Mucosa of descending colon (tissue), 3 donors: Measurements from ENCODE around the gene SLC7A10. TPM values are rescaled to one million over a fixed set of nuclear protein-coding genes. Genes with fewer than 3 reads are reported as not detected.

ENCODE experiments used
- ATAC-seq: fragments of 200-7000 bp; cut with Tn5 transposase; one replicate; pipeline ENCODE4 v1.9.1; 2020; ENCODE audit warnings: mild to moderate bottlenecking, moderate library complexity
- DNase-seq, 3 donors: peaks; one replicate each; pipeline ENCODE4 v3.0.0-alpha.2; 2020
- H3K36me3 ChIP-seq: fragments of 200-600 bp; one replicate; pipeline ENCODE4 v1.8.0; 2021; ENCODE audit warnings: low read depth, mild to moderate bottlenecking
- H3K4me1 ChIP-seq: fragments of 200-600 bp; one replicate; pipeline ENCODE4 v1.8.0; 2021; ENCODE audit warnings: low read depth, mild to moderate bottlenecking
- H3K4me3 ChIP-seq: fragments of 200-600 bp; one replicate; pipeline ENCODE4 v1.8.0; 2021; ENCODE audit warnings: mild to moderate bottlenecking
- H3K9me3 ChIP-seq: fragments of 200-600 bp; one replicate; pipeline ENCODE4 v1.8.0; 2021; ENCODE audit warnings: mild to moderate bottlenecking
- intact Hi-C, 2 donors: fragments of 100-400 bp; cut with DNase I in 1 of 2; cut with micrococcal nuclease in 1 of 2; formaldehyde crosslinking; loops; one replicate each; pipeline versions ENCODE4 v1.11.0 to v1.11.1; 2022; cut with DNase I, micrococcal nuclease
- total RNA-seq, 3 donors: library from RNA; stranded (reverse); fragmentation: NEBNext Ultra II Directional in 2 of 3; extraction: Animal tissue kit (Norgen Biotek cat#: 25700) in 2 of 3; gene quantifications; one replicate each; pipeline versions ENCODE4 v1.2.1 to v1.2.4, GENCODE V29; 2021 to 2023
- TF ChIP-seq, protein P1 (sequence below): fragments of 200-600 bp; IDR thresholded peaks from one replicate; pipeline ENCODE4 v1.8.0; 2022; ENCODE audit warnings: antibody characterized with exemption, mild to moderate bottlenecking
- donor health status: DM: no; HTN: no; CAD: no; lungs with moderate emphysema.
- donor health status: DM: no; HTN: no; CAD: no.
- donor health status: DM: no; HTN: yes; CAD: no.

Gene SLC7A10
- total RNA-seq, 3 donors from 2014 or later: not detected

- intact Hi-C loops: no loop called here
- DNase-seq: peak in 2 of 3 donors; percentile 48 to 62
- Histone ChIP-seq H3K36me3 (no peaks in the 10 kb centered on the region), H3K4me3 (no peak overlapping the region), H3K9me3 (peaks cover 9% of the 10 kb centered on the region), H3K4me1 (no peaks in the 10 kb centered on the region)
- TF ChIP-seq, protein P1, sequence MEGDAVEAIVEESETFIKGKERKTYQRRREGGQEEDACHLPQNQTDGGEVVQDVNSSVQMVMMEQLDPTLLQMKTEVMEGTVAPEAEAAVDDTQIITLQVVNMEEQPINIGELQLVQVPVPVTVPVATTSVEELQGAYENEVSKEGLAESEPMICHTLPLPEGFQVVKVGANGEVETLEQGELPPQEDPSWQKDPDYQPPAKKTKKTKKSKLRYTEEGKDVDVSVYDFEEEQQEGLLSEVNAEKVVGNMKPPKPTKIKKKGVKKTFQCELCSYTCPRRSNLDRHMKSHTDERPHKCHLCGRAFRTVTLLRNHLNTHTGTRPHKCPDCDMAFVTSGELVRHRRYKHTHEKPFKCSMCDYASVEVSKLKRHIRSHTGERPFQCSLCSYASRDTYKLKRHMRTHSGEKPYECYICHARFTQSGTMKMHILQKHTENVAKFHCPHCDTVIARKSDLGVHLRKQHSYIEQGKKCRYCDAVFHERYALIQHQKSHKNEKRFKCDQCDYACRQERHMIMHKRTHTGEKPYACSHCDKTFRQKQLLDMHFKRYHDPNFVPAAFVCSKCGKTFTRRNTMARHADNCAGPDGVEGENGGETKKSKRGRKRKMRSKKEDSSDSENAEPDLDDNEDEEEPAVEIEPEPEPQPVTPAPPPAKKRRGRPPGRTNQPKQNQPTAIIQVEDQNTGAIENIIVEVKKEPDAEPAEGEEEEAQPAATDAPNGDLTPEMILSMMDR: no peak
- peak; percentile 71 for ATAC-seq
Observed at GRCh38 chr19:33248954-33249613, 23.4 kb upstream of the SLC7A10 start.

DNA sequence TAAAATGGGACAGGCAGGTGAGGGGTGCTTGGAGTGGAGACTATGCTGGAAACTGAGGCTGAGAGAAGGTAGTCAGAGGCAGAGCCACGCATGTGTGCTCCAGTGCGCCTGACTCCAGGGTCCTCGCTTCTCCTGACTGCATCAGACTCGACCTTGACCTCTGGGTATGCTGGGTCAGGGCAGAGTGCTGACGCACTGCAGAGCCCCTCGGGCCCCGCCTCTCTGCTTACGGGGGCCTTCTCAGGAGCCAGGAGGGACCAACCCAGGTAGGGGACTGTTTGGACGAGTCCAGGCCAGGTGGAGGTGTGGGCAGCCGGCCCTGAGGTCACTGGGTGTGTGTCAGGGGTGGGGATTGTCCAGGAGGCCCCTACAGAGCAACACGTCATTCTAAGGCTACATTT, 22.9 kb upstream of the SLC7A10 start:
- Histone ChIP-seq H3K36me3 (no peaks in the 10 kb centered on the region), H3K9me3 (peaks cover 9% of the 10 kb centered on the region), H3K4me1 (no peaks in the 10 kb centered on the region), H3K4me3 (no peak overlapping the region)
- TF ChIP-seq, protein P1: no peak
- intact Hi-C loops: no loop called here
- peak; percentile 11 for ATAC-seq
- peak in 1 of 3 donors; percentile 31 for DNase-seq

DNA sequence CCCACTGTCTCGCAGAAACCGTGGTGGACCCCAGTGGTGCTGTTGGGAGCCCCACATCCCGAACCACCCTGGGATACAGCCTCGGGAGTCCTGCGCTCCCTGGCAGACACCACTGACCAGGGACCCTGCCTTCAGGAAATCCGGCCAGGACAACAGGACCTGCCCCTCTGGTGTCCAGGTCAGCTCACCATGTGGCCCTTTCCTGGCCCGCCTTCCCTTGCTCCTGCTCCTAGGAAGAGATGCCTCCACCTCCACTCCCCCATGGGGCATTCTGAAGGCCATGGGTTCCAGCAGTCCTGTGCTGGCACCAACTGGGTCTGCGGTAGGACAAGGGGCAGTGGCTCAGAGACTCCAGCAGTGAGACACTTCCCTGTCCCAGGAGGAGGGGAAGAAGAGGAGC, 22.5 kb upstream of the SLC7A10 start:
- H3K36me3 ChIP-seq: no peaks in the 10 kb centered on the region
- intact Hi-C loops: no loop called here
- TF ChIP-seq, protein P1: no peak
- no peaks in the 10 kb centered on the region for H3K4me1 ChIP-seq
- DNase-seq (peak in 1 of 3 donors; percentile 45), ATAC-seq (no peak)
- no peak overlapping the region for H3K4me3 ChIP-seq
- H3K9me3 ChIP-seq: peaks cover 9% of the 10 kb centered on the region

DNA sequence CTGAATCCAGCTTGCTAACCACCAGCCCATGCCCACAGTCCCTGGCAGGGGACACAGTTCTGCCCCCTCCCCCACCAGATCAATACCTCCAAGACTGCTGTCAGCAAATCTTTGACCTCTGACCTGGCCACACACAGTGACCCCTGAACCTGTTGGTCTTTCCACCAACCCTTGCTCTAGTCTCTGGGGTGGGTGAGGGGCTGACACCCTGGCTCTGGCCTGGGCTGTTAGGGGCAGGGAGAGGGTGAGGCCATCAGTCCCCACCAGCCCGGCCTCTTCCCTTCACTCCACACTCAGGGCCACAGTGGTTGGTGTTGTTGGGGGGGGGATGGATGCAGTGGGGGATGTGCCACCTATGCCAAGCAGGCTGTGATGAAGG, 21.8 kb upstream of the SLC7A10 start:
- DNase-seq (no peak), ATAC-seq (no peak)
- H3K4me3 ChIP-seq: no peak overlapping the region
- H3K9me3 ChIP-seq: peaks cover 9% of the 10 kb centered on the region
- no peaks in the 10 kb centered on the region for H3K36me3 ChIP-seq
- H3K4me1 ChIP-seq: no peaks in the 10 kb centered on the region
- intact Hi-C loops: no loop called here
- TF ChIP-seq, protein P1: no peak

DNA sequence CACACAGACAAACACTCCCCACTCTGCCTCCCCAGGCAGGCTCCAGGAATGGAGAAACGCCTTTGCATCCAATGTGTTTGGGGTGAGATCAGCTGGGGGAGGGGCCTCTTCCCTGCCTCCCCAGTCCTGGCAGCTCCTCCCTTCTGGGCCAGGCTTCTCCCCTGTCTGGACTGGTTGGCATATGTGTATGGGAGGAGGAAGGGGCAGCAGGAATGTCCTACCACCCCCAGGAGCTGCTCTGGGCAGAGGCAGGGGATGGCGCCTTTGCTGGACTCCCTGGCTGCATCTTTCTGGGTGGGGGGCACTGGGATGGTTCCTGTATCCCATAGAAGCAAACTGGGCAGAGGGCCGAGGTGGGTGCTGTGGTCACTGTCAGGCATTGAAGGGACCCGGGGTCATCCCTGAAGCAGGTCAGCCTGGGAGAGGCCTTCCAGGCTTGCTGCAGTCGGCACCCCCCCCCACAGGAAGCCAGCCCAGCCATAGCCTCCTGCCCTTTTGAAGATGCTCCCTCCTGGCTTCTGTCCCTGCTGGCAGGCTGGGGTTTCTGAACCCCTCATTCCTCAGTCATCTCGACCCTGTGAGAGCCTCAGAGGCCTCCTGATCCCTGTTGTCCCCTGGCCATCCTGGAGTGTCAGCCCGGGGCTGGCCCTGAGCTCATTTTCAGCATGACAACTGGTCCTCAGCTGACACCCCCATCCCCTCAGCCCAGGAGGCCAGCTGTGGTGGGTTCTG, 21.2 kb upstream of the SLC7A10 start:
- peak in 1 of 3 donors; percentile 37 for DNase-seq
- ATAC-seq: no peak
- H3K9me3 ChIP-seq: peaks cover 9% of the 10 kb centered on the region
- H3K36me3 ChIP-seq: no peaks in the 10 kb centered on the region
- H3K4me1 ChIP-seq: peaks cover under 1% of the 10 kb centered on the region
- intact Hi-C loops: no loop called here
- TF ChIP-seq, protein P1: no peak
- no peak overlapping the region for H3K4me3 ChIP-seq
